Measurements from ENCODE around the gene THSD4.

The THSD4 gene

GRCh38 chr15:71362556-71362955 lies 247.3 kb downstream of the THSD4 start:
- Histone ChIP-seq H3K27ac (ENCODE audit: low read length) (no peak overlapping the region), H3K9me2 (replicated peaks; ENCODE audit: insufficient read depth, low read length) (no peaks in the 10 kb centered on the region), H3F3A (ENCODE audit: insufficient read depth, low read length) (no peaks in the 10 kb centered on the region), H2AFZ (ENCODE audit: low read length) (no peak overlapping the region), H3K79me2 (ENCODE audit: low read length) (no peaks in the 10 kb centered on the region), H3K36me3 (replicated peaks; ENCODE audit: insufficient read depth, low read length) (no peaks in the 10 kb centered on the region), H3K4me3 (ENCODE audit: low read length) (no peak overlapping the region), H3K4me2 (ENCODE audit: low read depth, low read length) (no peak overlapping the region), H3K9ac (ENCODE audit: low read length) (no peak overlapping the region), H3K9me3 (replicated peaks; ENCODE audit: insufficient read depth, low read length) (no peaks in the 10 kb centered on the region), H3K27me3 (replicated peaks; ENCODE audit: insufficient read depth, low read length) (no peaks in the 10 kb centered on the region), H3K4me1 (ENCODE audit: low read length) (no peaks in the 10 kb centered on the region), H4K20me1 (ENCODE audit: insufficient read depth, low read length) (no peaks in the 10 kb centered on the region)
- DNase-seq, result no peak
- TF ChIP-seq CTCF (IDR thresholded peaks at IDR 0.05; ENCODE audit: low read length) (no peak), EZH2phosphoT487 (IDR thresholded peaks at IDR 0.05; ENCODE audit: low read length) (no peak), EZH2 (optimal IDR thresholded peaks at IDR 0.05; ENCODE audit: low read depth, low read length) (no peak)

GRCh38 chr15:71362987-71363968 lies 248.0 kb downstream of the THSD4 start:
- H3K4me1 ChIP-seq (ENCODE audit: low read length), result no peaks in the 10 kb centered on the region
- H3K27me3 ChIP-seq (replicated peaks; ENCODE audit: insufficient read depth, low read length), result no peaks in the 10 kb centered on the region
- H4K20me1 ChIP-seq (ENCODE audit: insufficient read depth, low read length), result no peaks in the 10 kb centered on the region
- DNase-seq, result no peak
- H3K79me2 ChIP-seq (ENCODE audit: low read length), result no peaks in the 10 kb centered on the region
- H3K9me2 ChIP-seq (replicated peaks; ENCODE audit: insufficient read depth, low read length), result no peaks in the 10 kb centered on the region
- no peak overlapping the region for H3K27ac ChIP-seq (ENCODE audit: low read length)
- H2AFZ ChIP-seq (ENCODE audit: low read length), result no peak overlapping the region
- H3K9me3 ChIP-seq (replicated peaks; ENCODE audit: insufficient read depth, low read length), result no peaks in the 10 kb centered on the region
- no peak for TF ChIP-seq EZH2 (optimal IDR thresholded peaks at IDR 0.05; ENCODE audit: low read depth, low read length)
- TF ChIP-seq CTCF (IDR thresholded peaks at IDR 0.05; ENCODE audit: low read length), result no peak
- no peak for TF ChIP-seq EZH2phosphoT487 (IDR thresholded peaks at IDR 0.05; ENCODE audit: low read length)
- H3K36me3 ChIP-seq (replicated peaks; ENCODE audit: insufficient read depth, low read length), result no peaks in the 10 kb centered on the region
- no peaks in the 10 kb centered on the region for H3F3A ChIP-seq (ENCODE audit: insufficient read depth, low read length)
- no peak overlapping the region for H3K4me2 ChIP-seq (ENCODE audit: low read depth, low read length)
- H3K4me3 ChIP-seq (ENCODE audit: low read length), result no peak overlapping the region
- H3K9ac ChIP-seq (ENCODE audit: low read length), result no peak overlapping the region

GRCh38 chr15:71364117-71364584 lies 248.9 kb downstream of the THSD4 start:
- no peak overlapping the region for H2AFZ ChIP-seq (ENCODE audit: low read length)
- no peaks in the 10 kb centered on the region for H3K27me3 ChIP-seq (replicated peaks; ENCODE audit: insufficient read depth, low read length)
- H3K9me3 ChIP-seq (replicated peaks; ENCODE audit: insufficient read depth, low read length), result no peaks in the 10 kb centered on the region
- H3K79me2 ChIP-seq (ENCODE audit: low read length), result no peaks in the 10 kb centered on the region
- H3K27ac ChIP-seq (ENCODE audit: low read length), result no peak overlapping the region
- TF ChIP-seq EZH2 (optimal IDR thresholded peaks at IDR 0.05; ENCODE audit: low read depth, low read length), result no peak
- TF ChIP-seq EZH2phosphoT487 (IDR thresholded peaks at IDR 0.05; ENCODE audit: low read length), result no peak
- TF ChIP-seq CTCF (IDR thresholded peaks at IDR 0.05; ENCODE audit: low read length), result no peak
- no peak overlapping the region for H3K9ac ChIP-seq (ENCODE audit: low read length)
- no peak for DNase-seq
- no peak overlapping the region for H3K4me2 ChIP-seq (ENCODE audit: low read depth, low read length)
- no peaks in the 10 kb centered on the region for H3K36me3 ChIP-seq (replicated peaks; ENCODE audit: insufficient read depth, low read length)
- no peaks in the 10 kb centered on the region for H3K4me1 ChIP-seq (ENCODE audit: low read length)
- no peaks in the 10 kb centered on the region for H3F3A ChIP-seq (ENCODE audit: insufficient read depth, low read length)
- H4K20me1 ChIP-seq (ENCODE audit: insufficient read depth, low read length), result no peaks in the 10 kb centered on the region
- H3K9me2 ChIP-seq (replicated peaks; ENCODE audit: insufficient read depth, low read length), result no peaks in the 10 kb centered on the region
- no peak overlapping the region for H3K4me3 ChIP-seq (ENCODE audit: low read length)

Measured in MM.1S (cell line).